K562 (cell line): ENCODE measurements around the gene ARHGAP24. TPM values are rescaled to one million over a fixed set of nuclear protein-coding genes. Genes with fewer than 3 reads are reported as not detected.

Experiments
- ARID3A ChIP-seq: IDR thresholded peaks from 2 replicates; pipeline ENCODE4 v1.6.1; 2012; ENCODE audit warnings: low read depth, low read length, improper control_type of control experiment, borderline replicate concordance
- HMG20A ChIP-seq: fragments of 450-650 bp; formaldehyde crosslinking; conservative IDR thresholded peaks from 2 replicates; pipeline ENCODE4 v1.4.0; 2020; ENCODE audit warnings: mild to moderate bottlenecking, mixed read lengths
- POLR2AphosphoS2 ChIP-seq: IDR thresholded peaks from 2 replicates; pipeline ENCODE4 v1.6.1; 2012; ENCODE audit warnings: low read length, improper control_type of control experiment
- RBM14 ChIP-seq: fragments of 200-400 bp; formaldehyde crosslinking; IDR thresholded peaks from 2 replicates; pipeline ENCODE4 v1.6.1; 2018; ENCODE audit warnings: low read depth, mild to moderate bottlenecking, low read length, moderate library complexity, borderline replicate concordance; ENCODE audit not compliant: insufficient read depth
- SIN3A ChIP-seq, 2 experiments: fragments of 150-350 bp in 1 of 2; IDR thresholded peaks; 2 replicates each; pipeline ENCODE4 v1.6.1; 2011 to 2016; ENCODE audit warnings: borderline replicate concordance in 2 of 2, low read depth in 2 of 2, low read length in 2 of 2, mild to moderate bottlenecking in 2 of 2, moderate library complexity in 2 of 2; ENCODE audit not compliant: control insufficient read depth in 1 of 2
- SMAD3 ChIP-seq: fragments of 450-650 bp; formaldehyde crosslinking; conservative IDR thresholded peaks from 2 replicates; pipeline ENCODE4 v1.4.0; 2020; ENCODE audit warnings: mild to moderate bottlenecking
- SMARCC2 ChIP-seq: fragments of 450-650 bp; IDR thresholded peaks from 2 replicates; pipeline ENCODE4 v1.6.1; 2017; ENCODE audit warnings: antibody characterized with exemption, moderate library complexity, mild to moderate bottlenecking, low read depth
- SP1 ChIP-seq: sonication (generic); formaldehyde crosslinking; IDR thresholded peaks from 2 replicates; pipeline ENCODE4 v1.8.1; 2022; ENCODE audit warnings: mild to moderate bottlenecking, missing genetic modification reagents
- ZBTB34 ChIP-seq: fragments of 250-450 bp; sonication (Bioruptor Pico); IDR thresholded peaks from 2 replicates; pipeline ENCODE4 v1.8.0; 2021; ENCODE audit warnings: mild to moderate bottlenecking, moderate library complexity
- ZNF318 ChIP-seq, 2 experiments: fragments of 450-650 bp; IDR thresholded peaks; 2 replicates each; pipeline ENCODE4 v1.6.1; 2016; ENCODE audit warnings: mild to moderate bottlenecking in 2 of 2, borderline replicate concordance in 1 of 2, low read depth in 1 of 2, moderate library complexity in 1 of 2
- ZNF778 ChIP-seq: fragments of 450-650 bp; formaldehyde crosslinking; IDR thresholded peaks from 2 replicates; pipeline ENCODE4 v1.4.0; 2020; ENCODE audit warnings: mild to moderate bottlenecking, moderate library complexity
- polyA plus RNA-seq, 8 experiments: library from polyadenylated mRNA; depleted of rRNA in 4 of 8; stranded (reverse) in 5 of 8; unstranded in 3 of 8; fragments of >200 nt; fragmentation: Nextera tagmentation in 2 of 8; fragmentation: Illumina TruSeq in 1 of 8; extraction: Ambion mirVana in 2 of 8; extraction: Trizol in 1 of 8; gene quantifications; 2 replicates each; pipeline versions ENCODE4 v1.2.1 to v1.2.3, GENCODE V29; 2011 to 2014; ENCODE audit warnings: inconsistent platforms in 1 of 8, missing spikeins in 1 of 8
- total RNA-seq, 7 experiments: library from RNA; depleted of rRNA in 6 of 7; stranded (reverse); fragments of >200 nt in 6 of 7; fragmentation: Illumina TruSeq in 2 of 7; extraction: Trizol in 2 of 7; gene quantifications; 2 replicates each; pipeline versions ENCODE4 v1.2.1 to v1.2.3, GENCODE V29; 2011 to 2021; ENCODE audit warnings: low replicate concordance in 1 of 7

The ARHGAP24 gene
- total and polyA plus RNA-seq, 9 of the 15 experiments (the other 6 are each of a cell fraction or from before 2014, with no cell fraction given): 8.0 to 22.6 (median 14.0) TPM

- TF ChIP-seq ZNF318 (IDR thresholded peaks at IDR 0.05; ENCODE audit: borderline replicate concordance in 1 of 2, low read depth in 1 of 2) (no peak), HMG20A (CRISPR knock-in tag) (no peak), POLR2AphosphoS2 (no peak), SMARCC2 (no peak), ZBTB34 (no peak), SP1 (CRISPR knock-in tag) (no peak), RBM14 (no peak), ARID3A (no peak), SIN3A (IDR thresholded peaks at IDR 0.05; ENCODE audit: borderline replicate concordance in 2 of 2, control insufficient read depth in 1 of 2, low read depth in 2 of 2, low read length in 2 of 2) (no peak), ZNF778 (CRISPR knock-in tag) (no peak), SMAD3 (CRISPR knock-in tag) (no peak)
Measured at GRCh38 chr4:86032476-86033022, 557.6 kb downstream of the ARHGAP24 start (continued).
